ENCODE measurements around the gene AGFG2.

GRCh38 chr7:100555701-100556100, 16.7 kb downstream of the AGFG2 start:
- no peak for TF ChIP-seq CTCF (IDR thresholded peaks at IDR 0.05)
- no peak for TF ChIP-seq POLR2A (IDR thresholded peaks at IDR 0.05)
- no peak for TF ChIP-seq POLR2AphosphoS5 (IDR thresholded peaks at IDR 0.05)
- no peak for TF ChIP-seq EP300 (IDR thresholded peaks at IDR 0.05)

Data from stomach (tissue), 4 donors.